HG03280 (cell line): ENCODE results near the gene MRPL39.

Source experiments
- ATAC-seq: cut with Tn5 transposase; IDR thresholded peaks from one replicate; pipeline ENCODE4 v1.9.1; 2021; ENCODE audit warnings: mild to moderate bottlenecking, moderate library complexity; ENCODE audit not compliant: unreplicated experiment

MRPL39 gene

DNA sequence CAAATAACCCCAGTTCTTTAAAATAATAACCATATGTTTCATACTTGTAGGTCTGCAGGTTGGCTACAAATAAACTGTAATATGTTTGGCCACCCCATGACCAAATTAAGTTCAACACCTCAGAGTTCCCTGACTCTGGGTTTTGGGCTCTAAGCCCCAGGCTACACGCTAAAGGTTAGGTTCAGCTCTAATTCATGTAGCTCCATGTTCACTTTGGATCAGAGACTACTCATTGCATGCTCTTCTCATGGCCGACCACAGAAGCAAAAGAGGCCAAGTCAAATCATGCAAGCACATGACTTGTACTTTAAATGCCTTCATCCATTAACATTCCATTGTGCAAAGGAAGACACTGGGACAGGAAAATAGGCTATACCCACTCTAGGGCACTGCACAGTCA is 66.2 kb downstream of the MRPL39 start:
- ATAC-seq, result no peak

- ATAC-seq, result no peak
Observed at GRCh38 chr21:25539606-25540005, 67.7 kb downstream of the MRPL39 start.

GRCh38 chr21:25537174-25537573 is 70.1 kb downstream of the MRPL39 start:
- no peak for ATAC-seq

GRCh38 chr21:25536752-25537151 is 70.5 kb downstream of the MRPL39 start:
- ATAC-seq, result no peak

- ATAC-seq, result no peak
Observed at GRCh38 chr21:25535849-25536248, 71.4 kb downstream of the MRPL39 start.
